Fibroblast of lung (primary cell): ENCODE results near the gene OR4E1. TPM values are rescaled to one million over a fixed set of nuclear protein-coding genes. Genes with fewer than 3 reads are reported as not detected.

ENCODE experiments used
- DNase-seq, 2 donors: peaks; one replicate each; pipeline versions ENCODE4 v3.0.0 to v3.0.0-alpha.2; 2010; ENCODE audit warnings: low read depth in 2 of 2
- H2AFZ ChIP-seq: 2 replicates; pipeline ENCODE4 v1.5.1; 2012; ENCODE audit warnings: low read length, control low read depth, inconsistent platforms
- H3K27ac ChIP-seq: 2 replicates; pipeline ENCODE4 v1.5.1; 2011; ENCODE audit warnings: low read length, control low read depth; ENCODE audit not compliant: insufficient read depth
- H3K27me3 ChIP-seq: 2 replicates; pipeline ENCODE4 v1.5.1; 2011; ENCODE audit warnings: mild to moderate bottlenecking, low read length; ENCODE audit not compliant: control insufficient read depth, insufficient read depth
- H3K36me3 ChIP-seq: 2 replicates; pipeline ENCODE4 v1.5.1; 2011; ENCODE audit warnings: low read length; ENCODE audit not compliant: control insufficient read depth, insufficient read depth
- H3K4me1 ChIP-seq: 2 replicates; pipeline ENCODE4 v1.5.1; 2011; ENCODE audit warnings: low read length; ENCODE audit not compliant: control insufficient read depth, insufficient read depth; ENCODE audit errors: extremely low read depth
- H3K4me2 ChIP-seq: 2 replicates; pipeline ENCODE4 v1.5.1; 2011; ENCODE audit warnings: low read length, control low read depth; ENCODE audit not compliant: insufficient read depth; ENCODE audit errors: extremely low read depth
- H3K4me3 ChIP-seq, 4 experiments: fragments of 200-600 bp in 1 of 4; sonication (generic) in 1 of 4; replicated peaks in 1 of 4; 2 replicates each; pipeline ENCODE4 v1.5.1; 2011 to 2016; ENCODE audit warnings: low read length in 4 of 4, low read depth in 3 of 4, mild to moderate bottlenecking in 3 of 4, control low read depth in 2 of 4, inconsistent platforms in 1 of 4, mixed read lengths in 1 of 4; ENCODE audit not compliant: insufficient read depth in 1 of 4; ENCODE audit errors: control extremely low read depth in 1 of 4
- H3K79me2 ChIP-seq: 2 replicates; pipeline ENCODE4 v1.5.1; 2012; ENCODE audit warnings: mild to moderate bottlenecking, low read length, inconsistent platforms; ENCODE audit not compliant: control insufficient read depth, insufficient read depth
- H3K9ac ChIP-seq: 2 replicates; pipeline ENCODE4 v1.5.1; 2011; ENCODE audit warnings: mild to moderate bottlenecking, low read length, control low read depth; ENCODE audit not compliant: insufficient read depth
- H3K9me3 ChIP-seq: 2 replicates; pipeline ENCODE4 v1.5.1; 2012; ENCODE audit warnings: low read depth, low read length; ENCODE audit not compliant: control insufficient read depth, insufficient read depth
- H4K20me1 ChIP-seq: 2 replicates; pipeline ENCODE4 v1.5.1; 2011; ENCODE audit warnings: low read length; ENCODE audit not compliant: control insufficient read depth, insufficient read depth; ENCODE audit errors: extremely low read depth
- CTCF ChIP-seq, 2 donors: IDR thresholded peaks in 1 of 2; conservative IDR thresholded peaks in 1 of 2; 1 replicate in 1 of 2; 2 replicates in 1 of 2; pipeline ENCODE4 v1.5.1; 2011 to 2012; ENCODE audit warnings: low read length in 2 of 2, control low read depth in 1 of 2, inconsistent platforms in 1 of 2, low read depth in 1 of 2, mild to moderate bottlenecking in 1 of 2
- EZH2 ChIP-seq: IDR thresholded peaks from 2 replicates; pipeline ENCODE4 v1.5.1; 2012; ENCODE audit warnings: low read length, control low read depth, mild to moderate bottlenecking; ENCODE audit errors: missing control alignments
- polyA plus RNA-seq, 2 donors: library from polyadenylated mRNA; depleted of rRNA in 1 of 2; stranded (reverse) in 1 of 2; unstranded in 1 of 2; fragments of >200 nt; gene quantifications; 2 replicates each; pipeline ENCODE4 v1.2.1, GENCODE V29; 2011 to 2012; ENCODE audit warnings: missing spikeins in 1 of 2
- total RNA-seq: library from RNA; depleted of rRNA; stranded (reverse); fragments of >200 nt; gene quantifications from 2 replicates; pipeline ENCODE4 v1.2.1, GENCODE V29; 2014

The OR4E1 gene
- total and polyA plus RNA-seq, 2 donors (not counting 1 experiment from before 2014, with no cell fraction given) = not detected

- H4K20me1 ChIP-seq = no peaks in the 10 kb centered on the region
- no peak overlapping the region for H3K27ac ChIP-seq
- no peaks in the 10 kb centered on the region for H3K27me3 ChIP-seq
- H3K4me1 ChIP-seq = no peaks in the 10 kb centered on the region
- H3K9me3 ChIP-seq = no peaks in the 10 kb centered on the region
- H3K4me2 ChIP-seq = no peak overlapping the region
- no peak overlapping the region for H3K4me3 ChIP-seq
- no peak overlapping the region for H3K9ac ChIP-seq
- no peak overlapping the region for H2AFZ ChIP-seq
- no peaks in the 10 kb centered on the region for H3K36me3 ChIP-seq
- DNase-seq = no peak
- H3K79me2 ChIP-seq = no peaks in the 10 kb centered on the region
- TF ChIP-seq CTCF (conservative IDR thresholded peaks at IDR 0.05 in 1 of 2, IDR thresholded peaks at IDR 0.05 in 1 of 2; ENCODE audit: low read depth in 1 of 2, low read length in 2 of 2) (no peak), EZH2 (no peak)
Measured at GRCh38 chr14:21686468-21686867, 12.8 kb upstream of the OR4E1 start.

GRCh38 chr14:21680072-21680471 lies 6.5 kb upstream of the OR4E1 start:
- no peak overlapping the region for H3K9ac ChIP-seq
- no peaks in the 10 kb centered on the region for H3K9me3 ChIP-seq
- no peaks in the 10 kb centered on the region for H3K36me3 ChIP-seq
- H2AFZ ChIP-seq = no peak overlapping the region
- TF ChIP-seq EZH2 (no peak), CTCF (conservative IDR thresholded peaks at IDR 0.05 in 1 of 2, IDR thresholded peaks at IDR 0.05 in 1 of 2; ENCODE audit: low read depth in 1 of 2, low read length in 2 of 2) (no peak)
- H3K4me2 ChIP-seq = no peak overlapping the region
- peak; percentile 0 to 9 for DNase-seq
- H4K20me1 ChIP-seq = no peaks in the 10 kb centered on the region
- no peak overlapping the region for H3K4me3 ChIP-seq
- H3K4me1 ChIP-seq = no peaks in the 10 kb centered on the region
- no peaks in the 10 kb centered on the region for H3K79me2 ChIP-seq
- no peaks in the 10 kb centered on the region for H3K27me3 ChIP-seq
- H3K27ac ChIP-seq = no peak overlapping the region

GRCh38 chr14:21675566-21675965 lies 1.9 kb upstream of the OR4E1 start:
- Histone ChIP-seq H3K4me1 (no peaks in the 10 kb centered on the region), H3K4me2 (no peak overlapping the region), H3K9me3 (no peaks in the 10 kb centered on the region), H3K9ac (no peak overlapping the region), H4K20me1 (no peaks in the 10 kb centered on the region), H2AFZ (no peak overlapping the region), H3K27me3 (no peaks in the 10 kb centered on the region), H3K79me2 (no peaks in the 10 kb centered on the region), H3K36me3 (no peaks in the 10 kb centered on the region), H3K4me3 (no peak overlapping the region), H3K27ac (no peak overlapping the region)
- TF ChIP-seq EZH2 (no peak), CTCF (conservative IDR thresholded peaks at IDR 0.05 in 1 of 2, IDR thresholded peaks at IDR 0.05 in 1 of 2; ENCODE audit: low read depth in 1 of 2, low read length in 2 of 2) (no peak)
- no peak for DNase-seq
